Glutamatergic neuron (in vitro differentiated cells): ENCODE results near the gene COLEC12. TPM values are rescaled to one million over a fixed set of nuclear protein-coding genes. Genes with fewer than 3 reads are reported as not detected.

ENCODE experiments used
- DNase-seq: peaks from one replicate; pipeline ENCODE4 v3.0.0; 2022
- H3K27ac Mint-ChIP-seq: one replicate; pipeline ENCODE4 v1.8.0; 2020; ENCODE audit warnings: mild to moderate bottlenecking, mixed read lengths, inconsistent platforms; ENCODE audit not compliant: unreplicated experiment
- H3K27me3 Mint-ChIP-seq: one replicate; pipeline ENCODE4 v1.8.0; 2020; ENCODE audit warnings: mild to moderate bottlenecking, moderate library complexity, mixed read lengths, inconsistent platforms; ENCODE audit not compliant: unreplicated experiment
- H3K36me3 Mint-ChIP-seq: one replicate; pipeline ENCODE4 v1.8.0; 2020; ENCODE audit warnings: mild to moderate bottlenecking, mixed read lengths, inconsistent platforms; ENCODE audit not compliant: unreplicated experiment
- H3K4me1 Mint-ChIP-seq: one replicate; pipeline ENCODE4 v1.8.0; 2020; ENCODE audit warnings: mild to moderate bottlenecking, low read depth, mixed read lengths, inconsistent platforms; ENCODE audit not compliant: unreplicated experiment
- H3K4me3 Mint-ChIP-seq: one replicate; pipeline ENCODE4 v1.8.0; 2020; ENCODE audit warnings: mild to moderate bottlenecking, mixed read lengths, inconsistent platforms; ENCODE audit not compliant: unreplicated experiment
- H3K9me3 Mint-ChIP-seq: one replicate; pipeline ENCODE4 v1.8.0; 2020; ENCODE audit warnings: mild to moderate bottlenecking, moderate library complexity, mixed read lengths, inconsistent platforms; ENCODE audit not compliant: unreplicated experiment
- total RNA-seq: library from RNA; stranded (reverse); fragmentation: NEBNext Ultra II Directional; extraction: Animal tissue kit (Norgen Biotek cat#: 25700); gene quantifications from one replicate; pipeline ENCODE4 v1.2.1, GENCODE V29; 2021; ENCODE audit not compliant: unreplicated experiment
- TF ChIP-seq, protein P1 (sequence below): fragments of 200-600 bp; sonication (generic); IDR thresholded peaks from one replicate; pipeline ENCODE4 v1.5.0; 2021; ENCODE audit not compliant: partially characterized antibody, unreplicated experiment

COLEC12 gene
- total RNA-seq, 1 donor from 2014 or later: 0.20 TPM

DNA sequence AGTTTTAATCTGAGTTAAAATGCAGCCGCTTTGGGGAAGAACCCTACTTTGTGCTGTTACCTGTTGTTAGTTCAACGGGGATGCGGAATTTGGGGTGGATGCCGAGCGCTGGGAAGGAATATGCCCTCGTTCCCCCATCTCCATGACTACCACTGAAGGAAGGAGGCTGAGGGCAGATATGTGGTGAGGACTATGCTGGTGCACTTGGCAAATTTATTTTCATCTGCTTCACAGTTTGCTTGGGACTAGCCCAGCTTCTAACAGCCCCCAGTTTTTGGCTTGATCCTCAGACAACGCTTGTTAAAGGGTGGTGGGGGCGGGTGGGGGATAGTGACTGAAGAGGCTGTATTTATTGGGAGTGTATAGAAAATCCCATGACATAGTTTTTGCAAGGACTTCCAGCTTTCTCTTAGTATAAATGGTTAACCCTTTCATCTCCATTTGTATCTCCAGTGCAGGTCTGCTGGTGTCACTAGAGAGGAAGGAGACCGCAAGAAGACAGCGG, 100.8 kb downstream of the COLEC12 start:
- H3K4me3 Mint-ChIP-seq: peak overlapping the region; percentile 70
- TF ChIP-seq, protein P1, sequence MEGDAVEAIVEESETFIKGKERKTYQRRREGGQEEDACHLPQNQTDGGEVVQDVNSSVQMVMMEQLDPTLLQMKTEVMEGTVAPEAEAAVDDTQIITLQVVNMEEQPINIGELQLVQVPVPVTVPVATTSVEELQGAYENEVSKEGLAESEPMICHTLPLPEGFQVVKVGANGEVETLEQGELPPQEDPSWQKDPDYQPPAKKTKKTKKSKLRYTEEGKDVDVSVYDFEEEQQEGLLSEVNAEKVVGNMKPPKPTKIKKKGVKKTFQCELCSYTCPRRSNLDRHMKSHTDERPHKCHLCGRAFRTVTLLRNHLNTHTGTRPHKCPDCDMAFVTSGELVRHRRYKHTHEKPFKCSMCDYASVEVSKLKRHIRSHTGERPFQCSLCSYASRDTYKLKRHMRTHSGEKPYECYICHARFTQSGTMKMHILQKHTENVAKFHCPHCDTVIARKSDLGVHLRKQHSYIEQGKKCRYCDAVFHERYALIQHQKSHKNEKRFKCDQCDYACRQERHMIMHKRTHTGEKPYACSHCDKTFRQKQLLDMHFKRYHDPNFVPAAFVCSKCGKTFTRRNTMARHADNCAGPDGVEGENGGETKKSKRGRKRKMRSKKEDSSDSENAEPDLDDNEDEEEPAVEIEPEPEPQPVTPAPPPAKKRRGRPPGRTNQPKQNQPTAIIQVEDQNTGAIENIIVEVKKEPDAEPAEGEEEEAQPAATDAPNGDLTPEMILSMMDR: no peak
- H3K36me3 Mint-ChIP-seq: peaks cover 12% of the 10 kb centered on the region
- H3K27me3 Mint-ChIP-seq: no peaks in the 10 kb centered on the region
- H3K9me3 Mint-ChIP-seq: peaks cover 7% of the 10 kb centered on the region
- DNase-seq: no peak
- H3K4me1 Mint-ChIP-seq: peaks cover 30% of the 10 kb centered on the region
- peak overlapping the region; percentile 96 for H3K27ac Mint-ChIP-seq

DNA sequence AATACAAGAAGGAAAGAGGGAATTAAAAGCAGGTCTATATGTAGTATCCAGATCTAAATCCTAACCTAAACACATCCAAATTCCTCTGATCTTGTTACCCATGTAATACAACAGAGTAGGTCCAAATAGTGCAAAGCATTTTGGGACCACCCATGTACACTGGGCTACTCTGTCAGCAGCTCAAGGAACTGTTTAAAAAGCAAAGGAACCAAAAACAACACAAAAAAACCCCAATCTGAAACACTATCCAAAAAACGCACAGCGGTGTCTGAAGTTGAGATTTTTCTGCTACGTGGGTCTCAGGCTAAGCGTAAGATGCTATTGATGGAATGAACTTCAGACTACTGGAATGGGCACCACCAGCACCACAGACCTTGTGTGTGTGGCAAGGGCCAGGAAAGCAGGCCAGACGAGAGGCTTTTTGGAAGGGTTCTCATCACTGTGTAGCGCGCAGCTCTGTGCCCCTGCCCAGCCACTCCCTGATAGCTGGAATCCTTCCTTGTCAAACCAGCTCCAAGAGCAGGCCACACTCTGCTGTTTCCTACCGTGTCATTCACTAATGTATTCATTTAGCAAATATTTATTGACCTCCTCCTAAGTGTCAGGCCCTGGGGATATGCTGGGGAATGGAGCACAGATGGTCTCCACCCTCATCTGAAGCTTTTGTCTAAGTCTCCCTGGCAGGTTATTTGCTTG, 101.4 kb downstream of the COLEC12 start:
- peaks cover 30% of the 10 kb centered on the region for H3K4me1 Mint-ChIP-seq
- peak overlapping the region; percentile 70 for H3K4me3 Mint-ChIP-seq
- DNase-seq: peak; percentile 65
- H3K27ac Mint-ChIP-seq: peak overlapping the region; percentile 96
- TF ChIP-seq, protein P1: no peak
- H3K27me3 Mint-ChIP-seq: no peaks in the 10 kb centered on the region
- peaks cover 7% of the 10 kb centered on the region for H3K9me3 Mint-ChIP-seq
- peaks cover 12% of the 10 kb centered on the region for H3K36me3 Mint-ChIP-seq

DNA sequence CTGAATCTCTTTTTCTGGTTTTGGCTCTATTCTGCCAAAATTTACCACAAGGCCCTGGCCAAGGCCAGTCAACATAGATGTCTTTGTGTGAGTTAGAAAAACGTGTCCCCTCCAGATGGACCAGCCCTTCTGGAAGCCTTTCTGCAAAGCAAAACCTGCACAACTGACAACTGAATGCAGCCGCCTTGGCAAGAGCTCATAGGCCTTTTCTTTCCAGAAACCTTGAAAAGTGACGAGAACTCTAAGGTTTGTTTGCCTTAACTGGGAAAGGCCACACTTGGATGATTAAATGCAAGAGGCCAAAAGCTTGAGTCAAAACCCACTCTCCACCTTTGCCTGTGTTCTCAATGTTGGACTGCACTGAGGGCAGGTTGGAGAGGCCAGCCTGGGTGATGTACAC, 103.9 kb downstream of the COLEC12 start:
- Mint-ChIP-seq H3K4me3 (no peak overlapping the region), H3K27me3 (no peaks in the 10 kb centered on the region), H3K27ac (no peak overlapping the region), H3K9me3 (peaks cover 7% of the 10 kb centered on the region), H3K36me3 (no peaks in the 10 kb centered on the region), H3K4me1 (peaks cover 30% of the 10 kb centered on the region)
- DNase-seq: no peak
- TF ChIP-seq, protein P1: no peak

DNA sequence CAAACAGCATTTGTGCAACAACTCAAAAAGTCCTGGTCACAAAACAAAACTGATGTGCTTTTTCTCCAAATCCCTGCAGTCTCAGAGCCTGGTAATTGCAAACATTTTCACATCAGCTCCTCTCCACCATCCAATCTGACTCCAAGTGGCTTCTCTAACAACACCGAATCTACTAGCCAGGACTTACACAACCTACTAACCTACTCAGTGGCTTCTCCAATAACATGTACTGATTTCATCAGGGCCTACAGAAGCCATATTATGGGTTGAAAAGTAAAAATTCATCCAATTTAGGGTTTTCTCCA, 104.3 kb downstream of the COLEC12 start:
- peaks cover 7% of the 10 kb centered on the region for H3K9me3 Mint-ChIP-seq
- no peak overlapping the region for H3K4me3 Mint-ChIP-seq
- TF ChIP-seq, protein P1: no peak
- DNase-seq: no peak
- H3K27ac Mint-ChIP-seq: no peak overlapping the region
- H3K27me3 Mint-ChIP-seq: no peaks in the 10 kb centered on the region
- no peaks in the 10 kb centered on the region for H3K36me3 Mint-ChIP-seq
- H3K4me1 Mint-ChIP-seq: peaks cover 30% of the 10 kb centered on the region

DNA sequence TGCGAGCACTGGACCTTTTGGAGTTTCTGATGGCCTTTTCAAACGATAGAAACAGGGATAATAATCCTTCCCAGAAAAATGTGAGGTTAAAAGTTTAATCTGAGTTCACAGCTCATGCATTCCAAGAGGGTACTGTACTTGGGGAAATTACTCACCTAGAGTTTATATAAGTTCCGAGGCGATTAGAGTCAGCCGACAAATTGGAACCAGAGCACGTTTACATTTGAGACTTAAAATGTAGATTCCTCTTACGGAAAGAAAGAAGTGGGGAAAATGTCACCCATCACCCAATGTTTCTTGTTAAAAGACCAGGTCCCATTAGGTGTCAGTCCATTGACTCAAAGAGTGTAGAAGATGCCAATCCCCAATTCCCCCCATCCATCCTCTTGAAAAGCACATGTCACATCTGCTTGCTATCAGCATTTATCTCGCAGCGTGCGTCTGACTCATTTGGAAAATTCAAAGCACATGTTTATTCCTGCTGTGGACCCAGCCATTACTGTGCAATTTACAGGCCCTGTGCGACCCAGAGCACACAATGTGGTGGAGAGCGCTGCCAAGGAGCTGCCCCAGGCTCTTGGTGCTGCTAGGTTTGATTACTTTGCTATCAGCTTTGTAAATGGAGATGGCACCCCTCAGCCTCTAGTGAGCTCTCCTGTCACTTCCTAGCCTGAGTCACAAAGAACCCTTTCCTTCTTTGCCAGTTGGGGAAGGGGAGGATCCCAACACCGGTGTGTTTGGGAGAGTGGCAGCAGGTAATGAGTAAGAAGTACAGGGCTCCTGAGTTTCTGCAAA, 104.8 kb downstream of the COLEC12 start:
- DNase-seq: no peak
- no peak overlapping the region for H3K27ac Mint-ChIP-seq
- no peak overlapping the region for H3K4me3 Mint-ChIP-seq
- peaks cover 5% of the 10 kb centered on the region for H3K9me3 Mint-ChIP-seq
- no peaks in the 10 kb centered on the region for H3K27me3 Mint-ChIP-seq
- H3K4me1 Mint-ChIP-seq: peaks cover 28% of the 10 kb centered on the region
- no peaks in the 10 kb centered on the region for H3K36me3 Mint-ChIP-seq
- TF ChIP-seq, protein P1: no peak
